Upper lobe of left lung (tissue), 4 donors: Measurements from ENCODE around the gene CA11.

Experiments used
- CTCF ChIP-seq, 6 experiments: fragments of 450-650 bp in 4 of 6; fragments of 200-600 bp in 2 of 6; sonication (generic) in 2 of 6; IDR thresholded peaks; one replicate each; pipeline ENCODE4 v1.5.1; 2016 to 2019; ENCODE audit warnings: antibody characterized with exemption in 6 of 6
- POLR2A ChIP-seq, 4 donors: fragments of 450-650 bp; IDR thresholded peaks; one replicate each; pipeline ENCODE4 v1.5.1; 2016 to 2017; ENCODE audit warnings: antibody characterized with exemption in 4 of 4, mild to moderate bottlenecking in 2 of 4

- TF ChIP-seq CTCF (IDR thresholded peaks at IDR 0.05) (no peak), POLR2A (IDR thresholded peaks at IDR 0.05) (no peak)
Measured at GRCh38 chr19:48613024-48613851, 32.7 kb downstream of the CA11 start.
